Ureter (tissue), 1 donor: ENCODE measurements around the gene ATG101. TPM values are rescaled to one million over a fixed set of nuclear protein-coding genes. Genes with fewer than 3 reads are reported as not detected.

Experiments used
- DNase-seq: peaks from one replicate; pipeline ENCODE4 v3.0.0-alpha.2; 2020; ENCODE audit warnings: low spot score
- total RNA-seq: library from RNA; stranded (reverse); gene quantifications from one replicate; pipeline ENCODE4 v1.2.4, GENCODE V29; 2023
- donor health status: DM: yes; HTN: yes; CAD: no.

The ATG101 gene
- total RNA-seq, 1 donor from 2014 or later = 27.2 TPM

- no peak for DNase-seq
Observed at GRCh38 chr12:52057638-52058576, 11.9 kb upstream of the ATG101 start.

GRCh38 chr12:52058631-52059361 is 11.0 kb upstream of the ATG101 start:
- no peak for DNase-seq

GRCh38 chr12:52059582-52060497 is 9.9 kb upstream of the ATG101 start:
- DNase-seq = no peak

- DNase-seq = no peak
Observed at GRCh38 chr12:52060498-52061177, 9.1 kb upstream of the ATG101 start.

- no peak for DNase-seq
Observed at GRCh38 chr12:52061470-52062166, 8.2 kb upstream of the ATG101 start.

- DNase-seq = no peak
Observed at GRCh38 chr12:52062167-52063081, 7.4 kb upstream of the ATG101 start.

- DNase-seq = no peak
Observed at GRCh38 chr12:52063082-52063924, 6.5 kb upstream of the ATG101 start.

GRCh38 chr12:52063981-52064649 is 5.7 kb upstream of the ATG101 start:
- no peak for DNase-seq

- DNase-seq = no peak
Observed at GRCh38 chr12:52066346-52067080, 3.3 kb upstream of the ATG101 start.

GRCh38 chr12:52067081-52067374 is 2.8 kb upstream of the ATG101 start:
- no peak for DNase-seq

GRCh38 chr12:52070185-52070925 is 577 bp downstream of the ATG101 start:
- DNase-seq = no peak

- DNase-seq = no peak
Observed at GRCh38 chr12:52073531-52074381, 4.0 kb downstream of the ATG101 start.

GRCh38 chr12:52074971-52075724 is 5.4 kb downstream of the ATG101 start:
- DNase-seq = no peak

- DNase-seq = no peak
Observed at GRCh38 chr12:52076811-52077210, 7.0 kb downstream of the ATG101 start.

- DNase-seq = no peak
Observed at GRCh38 chr12:52078276-52078675, 8.5 kb downstream of the ATG101 start.
